Sigmoid colon (tissue), 4 donors: ENCODE data around the gene FAS.
A peak's percentile ranks its signal among the peaks of the same experiment; 100 is the strongest.

Source experiments
- EP300 ChIP-seq, 4 donors: sonication (generic); formaldehyde crosslinking; IDR thresholded peaks; one replicate each; pipeline ENCODE4 v1.6.1; 2017; ENCODE audit warnings: antibody characterized with exemption in 4 of 4
- POLR2A ChIP-seq, 2 donors: fragments of 450-650 bp; IDR thresholded peaks; one replicate each; pipeline ENCODE4 v1.6.1; 2016; ENCODE audit warnings: antibody characterized with exemption in 2 of 2, mild to moderate bottlenecking in 2 of 2, moderate library complexity in 2 of 2
- POLR2AphosphoS5 ChIP-seq, 4 donors: sonication (generic); formaldehyde crosslinking; IDR thresholded peaks; one replicate each; pipeline ENCODE4 v1.6.1; 2017; ENCODE audit warnings: antibody characterized with exemption in 4 of 4
- TF ChIP-seq, protein P1 (sequence below), 4 experiments: fragments of 450-650 bp in 3 of 4; fragments of 200-600 bp in 1 of 4; IDR thresholded peaks; one replicate each; pipeline ENCODE4 v1.5.1; 2016 to 2019; ENCODE audit warnings: antibody characterized with exemption in 4 of 4, mild to moderate bottlenecking in 3 of 4, moderate library complexity in 2 of 4

DNA sequence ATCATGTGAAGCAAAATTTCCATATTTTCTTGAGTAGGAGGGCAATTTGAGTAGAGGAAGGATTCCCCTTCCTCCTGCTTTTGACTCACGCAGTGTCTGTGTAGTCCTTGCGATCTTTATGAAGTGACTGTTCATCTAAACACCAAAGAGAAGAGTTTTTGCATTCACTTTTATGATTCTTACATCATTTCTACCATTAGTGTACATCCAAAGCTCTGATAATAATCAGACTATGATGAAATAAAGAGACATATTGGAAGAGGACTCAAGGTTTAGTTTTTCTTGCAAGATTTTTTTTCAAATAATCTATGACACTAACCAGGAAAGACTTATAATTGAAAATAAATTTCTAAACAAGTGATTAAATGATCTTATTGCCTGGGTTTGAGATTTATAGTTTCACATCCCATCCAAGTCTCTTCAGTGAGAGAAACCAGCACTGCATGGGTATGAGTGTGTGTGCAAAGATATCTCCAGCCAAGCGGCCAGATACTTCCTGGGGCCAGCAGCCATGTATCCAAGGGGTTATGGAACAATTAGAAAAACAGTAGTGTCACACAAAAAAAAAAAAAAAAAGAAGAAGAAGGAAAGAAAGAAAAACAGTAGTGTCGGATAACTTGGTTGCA is 36.0 kb upstream of the FAS start:
- TF ChIP-seq POLR2AphosphoS5 (IDR thresholded peaks at IDR 0.05) (peak; percentile 49 to 93 (median 76)), POLR2A (IDR thresholded peaks at IDR 0.05) (no peak), EP300 (IDR thresholded peaks at IDR 0.05) (peak in 3 of 4 donors; percentile 2 to 58 (median 14))
- TF ChIP-seq, protein P1, sequence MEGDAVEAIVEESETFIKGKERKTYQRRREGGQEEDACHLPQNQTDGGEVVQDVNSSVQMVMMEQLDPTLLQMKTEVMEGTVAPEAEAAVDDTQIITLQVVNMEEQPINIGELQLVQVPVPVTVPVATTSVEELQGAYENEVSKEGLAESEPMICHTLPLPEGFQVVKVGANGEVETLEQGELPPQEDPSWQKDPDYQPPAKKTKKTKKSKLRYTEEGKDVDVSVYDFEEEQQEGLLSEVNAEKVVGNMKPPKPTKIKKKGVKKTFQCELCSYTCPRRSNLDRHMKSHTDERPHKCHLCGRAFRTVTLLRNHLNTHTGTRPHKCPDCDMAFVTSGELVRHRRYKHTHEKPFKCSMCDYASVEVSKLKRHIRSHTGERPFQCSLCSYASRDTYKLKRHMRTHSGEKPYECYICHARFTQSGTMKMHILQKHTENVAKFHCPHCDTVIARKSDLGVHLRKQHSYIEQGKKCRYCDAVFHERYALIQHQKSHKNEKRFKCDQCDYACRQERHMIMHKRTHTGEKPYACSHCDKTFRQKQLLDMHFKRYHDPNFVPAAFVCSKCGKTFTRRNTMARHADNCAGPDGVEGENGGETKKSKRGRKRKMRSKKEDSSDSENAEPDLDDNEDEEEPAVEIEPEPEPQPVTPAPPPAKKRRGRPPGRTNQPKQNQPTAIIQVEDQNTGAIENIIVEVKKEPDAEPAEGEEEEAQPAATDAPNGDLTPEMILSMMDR (IDR thresholded peaks at IDR 0.05), result no peak
